Heart left ventricle (tissue), 16 donors: ENCODE measurements around the gene NLK. TPM values are rescaled to one million over a fixed set of nuclear protein-coding genes. Genes with fewer than 3 reads are reported as not detected.

ENCODE experiments used
- ATAC-seq, 4 donors: fragments of 200-7000 bp; cut with Tn5 transposase; one replicate each; pipeline ENCODE4 v1.9.1; 2020 to 2022; ENCODE audit warnings: moderate library complexity in 4 of 4, mild to moderate bottlenecking in 3 of 4, moderate number of reproducible peaks in 1 of 4
- DNase-seq, 5 donors: peaks; one replicate each; pipeline ENCODE4 v3.0.0-alpha.2; 2020
- H3K27ac ChIP-seq, 12 donors: fragments of 200-600 bp; sonication (generic) in 4 of 12; one replicate each; pipeline versions ENCODE4 v1.5.0 to v1.8.0; 2016 to 2022; ENCODE audit warnings: mild to moderate bottlenecking in 2 of 12
- H3K27me3 ChIP-seq, 9 donors: fragments of 200-600 bp; sonication (generic) in 2 of 9; one replicate each; pipeline versions ENCODE4 v1.5.1 to v1.8.0; 2016 to 2022; ENCODE audit warnings: mild to moderate bottlenecking in 3 of 9
- H3K36me3 ChIP-seq, 9 donors: fragments of 200-600 bp; sonication (generic) in 2 of 9; one replicate each; pipeline versions ENCODE4 v1.5.0 to v1.8.0; 2018 to 2022; ENCODE audit warnings: mild to moderate bottlenecking in 2 of 9
- H3K4me1 ChIP-seq, 12 donors: fragments of 200-600 bp; sonication (generic) in 4 of 12; one replicate each; pipeline versions ENCODE4 v1.5.0 to v1.8.0; 2016 to 2022; ENCODE audit warnings: mild to moderate bottlenecking in 3 of 12
- H3K4me3 ChIP-seq, 12 donors: fragments of 200-600 bp; sonication (generic) in 4 of 12; one replicate each; pipeline versions ENCODE4 v1.5.0 to v1.8.0; 2017 to 2022; ENCODE audit warnings: mild to moderate bottlenecking in 9 of 12, moderate library complexity in 4 of 12
- H3K9me3 ChIP-seq, 12 donors: fragments of 200-600 bp; sonication (generic) in 4 of 12; one replicate each; pipeline versions ENCODE4 v1.5.0 to v1.8.0; 2016 to 2022; ENCODE audit warnings: mild to moderate bottlenecking in 1 of 12
- POLR2A ChIP-seq, 2 donors: fragments of 450-650 bp; IDR thresholded peaks; one replicate each; pipeline ENCODE4 v1.6.1; 2017; ENCODE audit warnings: antibody characterized with exemption in 2 of 2, mild to moderate bottlenecking in 2 of 2, moderate library complexity in 2 of 2
- WGBS, 4 donors: extraction: QIAGEN DNeasy Blood & Tissue Kit in 2 of 4; methylation state at CpG; one replicate each; pipeline versions ENCODE4 v1.1.5 to v1.1.7; 2013 to 2018; 5-methylcytosine and 5-hydroxymethylcytosine counted together
- intact Hi-C, 10 donors: fragments of 100-400 bp; cut with DNase I; formaldehyde crosslinking; loops; one replicate each; pipeline versions ENCODE4 v1.11.1 to v1.14.2; 2022
- polyA plus RNA-seq, 2 donors: library from polyadenylated mRNA; stranded (reverse); fragments of 200-250 nt; gene quantifications; one replicate each; pipeline ENCODE4 v1.2.3, GENCODE V29; 2013
- total RNA-seq, 9 donors: library from RNA; depleted of rRNA in 2 of 9; stranded (reverse); fragments of >200 nt in 2 of 9; fragmentation: NEBNext Ultra II Directional in 3 of 9; extraction: Animal tissue kit (Norgen Biotek cat#: 25700) in 3 of 9; gene quantifications; one replicate each; pipeline versions ENCODE4 v1.1.0 to v1.2.4, GENCODE V29; 2016 to 2023
- TF ChIP-seq, protein P1 (sequence below), 12 donors: fragments of 200-600 bp; sonication (generic) in 4 of 12; IDR thresholded peaks; one replicate each; pipeline versions ENCODE4 v1.5.0 to v1.8.0; 2018 to 2022; ENCODE audit warnings: antibody characterized with exemption in 12 of 12, mild to moderate bottlenecking in 5 of 12
- donor health status: ischemic (EF 13 %, LVEDD 7.1; RV severe dilation, severe dysfunction).
- donor health status: healthy with polysubstance abuse.
- donor health status: DM: no; HTN: yes; CAD: no.
- donor health status: DM: no; HTN: no; CAD: no.
- donor health status: ischemic (EF 25% LVEDD 6.9; RV normal size, moderate dysfunction).
- donor health status: ischemic (EF 25% LVEDD 5.7; RV mildly dilated, moderate dysfunction).
- donor health status: healthy.
- donor health status: DM: yes; HTN: yes; CAD: no.
- donor health status: ischemic (EF 35%, LVEDD 5.7; RV mildly dilated, moderate dysfunction).
- donor health status: nonischemic (EF 11% LVEDD 7.7; RV severe dilation, severe dysfunction).
- donor health status: DM: yes; HTN: yes; CAD: no.
- donor health status: PGD.
- donor health status: ischemic (EF 29% LVEDD 5.4; RV normal size, mild dysfunction).
- donor health status: nonischemic (EF 23%, LVEDD 6.1; RV moderate dilation, normal function).

Gene NLK
- total and polyA plus RNA-seq, 11 donors: 8.1 to 29.1 (median 20.0) TPM

DNA sequence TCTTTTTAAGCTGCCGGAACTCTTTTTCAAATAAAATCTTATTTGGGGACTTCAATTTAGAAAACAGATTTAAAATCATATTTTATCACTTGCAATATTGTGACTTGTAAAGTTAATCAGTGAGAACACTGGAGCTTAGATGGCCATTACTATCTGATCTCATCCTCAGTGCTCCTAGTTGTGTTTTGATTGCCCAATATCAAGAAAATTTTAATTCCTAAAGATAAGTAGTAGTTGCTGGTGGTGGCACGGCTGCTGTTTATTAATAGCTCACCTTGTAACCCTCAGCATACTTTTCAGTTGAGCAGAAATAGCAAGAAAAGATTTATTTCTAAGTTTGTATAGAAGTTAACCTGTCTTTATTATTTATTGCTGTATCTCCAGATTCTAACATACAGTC, 124.0 kb downstream of the NLK start:
- DNase-seq: no peak
- ATAC-seq: no peak
- peaks cover 0 to 63% (median 30%) of the 10 kb centered on the region in 9 donors for H3K36me3 ChIP-seq

DNA sequence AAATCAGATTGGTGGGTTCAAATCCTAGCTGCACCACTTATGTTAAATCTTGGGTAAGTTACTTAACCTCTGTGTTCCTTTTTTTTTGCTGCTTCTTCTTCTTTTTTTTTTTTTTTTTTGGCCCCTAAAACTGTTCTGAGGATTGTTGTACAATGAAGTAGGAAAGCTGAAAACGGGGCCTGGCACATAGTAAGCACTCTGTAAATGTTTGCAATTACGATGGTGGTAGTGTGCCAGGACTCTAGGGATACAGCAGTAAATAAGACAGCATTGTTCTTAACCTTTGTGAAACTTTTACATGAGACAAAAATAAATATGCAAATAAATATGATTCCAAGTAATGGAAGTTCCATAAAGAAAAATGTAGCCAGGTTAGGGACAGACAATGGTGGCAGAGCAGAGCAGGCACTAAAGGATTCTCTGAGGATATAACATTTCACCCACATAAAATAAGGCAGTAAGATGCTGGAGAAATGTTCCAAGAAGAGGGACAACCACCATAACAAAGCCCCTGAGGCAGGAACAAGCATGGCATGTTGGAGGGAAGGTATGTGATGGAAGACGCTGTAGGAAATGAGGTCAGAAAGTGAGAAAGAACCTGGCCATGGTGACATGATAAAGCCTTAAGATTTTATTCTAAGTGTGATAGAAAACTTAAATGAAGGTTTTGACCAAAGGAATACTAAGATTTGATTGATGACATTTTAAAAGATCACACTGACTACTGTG, 127.3 kb downstream of the NLK start:
- no peak overlapping the region for H3K4me3 ChIP-seq
- no peaks in the 10 kb centered on the region for H3K27me3 ChIP-seq
- H3K27ac ChIP-seq: peak overlapping the region in 1 of 12 donors; percentile 10
- DNase-seq (no peak), ATAC-seq (no peak)
- WGBS, 4 donors: 85 to 94% (median 93%) methylated on average over 3 of the region's 3 CpGs
- TF ChIP-seq, protein P1, sequence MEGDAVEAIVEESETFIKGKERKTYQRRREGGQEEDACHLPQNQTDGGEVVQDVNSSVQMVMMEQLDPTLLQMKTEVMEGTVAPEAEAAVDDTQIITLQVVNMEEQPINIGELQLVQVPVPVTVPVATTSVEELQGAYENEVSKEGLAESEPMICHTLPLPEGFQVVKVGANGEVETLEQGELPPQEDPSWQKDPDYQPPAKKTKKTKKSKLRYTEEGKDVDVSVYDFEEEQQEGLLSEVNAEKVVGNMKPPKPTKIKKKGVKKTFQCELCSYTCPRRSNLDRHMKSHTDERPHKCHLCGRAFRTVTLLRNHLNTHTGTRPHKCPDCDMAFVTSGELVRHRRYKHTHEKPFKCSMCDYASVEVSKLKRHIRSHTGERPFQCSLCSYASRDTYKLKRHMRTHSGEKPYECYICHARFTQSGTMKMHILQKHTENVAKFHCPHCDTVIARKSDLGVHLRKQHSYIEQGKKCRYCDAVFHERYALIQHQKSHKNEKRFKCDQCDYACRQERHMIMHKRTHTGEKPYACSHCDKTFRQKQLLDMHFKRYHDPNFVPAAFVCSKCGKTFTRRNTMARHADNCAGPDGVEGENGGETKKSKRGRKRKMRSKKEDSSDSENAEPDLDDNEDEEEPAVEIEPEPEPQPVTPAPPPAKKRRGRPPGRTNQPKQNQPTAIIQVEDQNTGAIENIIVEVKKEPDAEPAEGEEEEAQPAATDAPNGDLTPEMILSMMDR (IDR thresholded peaks at IDR 0.05): no peak
- no peak for TF ChIP-seq POLR2A (IDR thresholded peaks at IDR 0.05)
- no peaks in the 10 kb centered on the region for H3K9me3 ChIP-seq
- H3K4me1 ChIP-seq: peaks cover 0 to 9% (median 0%) of the 10 kb centered on the region in 12 donors
- intact Hi-C loops: no loop called here
- H3K36me3 ChIP-seq: peaks cover 0 to 68% (median 47%) of the 10 kb centered on the region in 9 donors

More for the DNA sequence above, 124.0 kb downstream of the NLK start:
- intact Hi-C loops: no loop called here
- Histone ChIP-seq H3K27ac (no peak overlapping the region), H3K4me3 (no peak overlapping the region), H3K27me3 (no peaks in the 10 kb centered on the region), H3K9me3 (no peaks in the 10 kb centered on the region), H3K4me1 (peaks cover 0 to 18% (median 0%) of the 10 kb centered on the region in 12 donors)
- TF ChIP-seq, protein P1 (IDR thresholded peaks at IDR 0.05): no peak
- TF ChIP-seq POLR2A (IDR thresholded peaks at IDR 0.05): no peak
- 72 to 78% (median 75%) methylated on average over 2 of the region's 2 CpGs for WGBS, 4 donors

DNA sequence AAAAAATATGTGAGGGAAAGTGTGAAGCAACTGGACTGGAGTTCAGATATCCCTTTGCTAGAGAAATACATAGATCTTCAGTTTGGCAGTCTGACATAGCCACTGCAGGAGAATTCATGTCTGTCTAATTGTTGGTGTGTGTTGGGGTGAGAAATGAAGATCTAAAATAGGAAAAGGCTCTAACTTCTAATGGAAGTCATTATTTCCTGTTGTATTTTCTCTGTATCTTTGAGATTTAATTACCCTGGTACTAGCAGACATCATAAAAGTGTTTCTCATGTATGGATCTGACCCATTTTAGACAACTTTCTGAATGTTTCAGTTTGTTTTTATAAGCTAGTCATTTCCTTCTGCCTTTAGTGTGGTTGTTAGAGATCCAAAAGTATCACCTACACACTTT, 128.3 kb downstream of the NLK start:
- no peak for DNase-seq
- Histone ChIP-seq H3K4me1 (peaks cover 0 to 9% (median 0%) of the 10 kb centered on the region in 12 donors), H3K4me3 (no peak overlapping the region), H3K9me3 (no peaks in the 10 kb centered on the region), H3K27ac (no peak overlapping the region), H3K27me3 (no peaks in the 10 kb centered on the region), H3K36me3 (peaks cover 0 to 65% (median 42%) of the 10 kb centered on the region in 9 donors)
- intact Hi-C loops: no loop called here
- TF ChIP-seq, protein P1 (IDR thresholded peaks at IDR 0.05): no peak
- TF ChIP-seq POLR2A (IDR thresholded peaks at IDR 0.05): no peak
- no peak for ATAC-seq

DNA sequence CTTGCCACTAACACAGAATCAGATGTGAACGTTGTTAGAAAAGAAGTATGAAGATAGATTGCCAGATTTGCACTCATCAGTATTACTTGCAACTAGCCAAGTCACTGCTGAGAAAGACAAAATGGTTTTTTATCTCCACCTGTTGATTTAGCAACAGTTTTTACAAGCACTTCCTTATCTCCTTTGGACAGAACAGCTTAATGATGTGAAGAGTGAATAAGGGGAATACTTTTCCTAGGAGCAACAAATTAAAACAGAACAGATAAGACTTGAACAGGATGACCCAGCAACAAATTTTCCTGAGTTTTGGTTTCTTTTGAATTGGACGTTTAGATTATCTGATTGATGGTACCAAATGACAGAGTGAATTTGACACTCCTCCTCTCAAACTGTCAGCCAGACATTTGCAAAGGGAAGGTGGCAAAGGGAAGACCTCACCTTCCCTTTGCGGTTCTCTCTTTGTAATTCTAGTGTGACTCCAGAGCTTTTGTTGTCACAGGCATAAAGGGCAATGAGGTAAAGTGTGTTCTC, 130.6 kb downstream of the NLK start:
- Histone ChIP-seq H3K36me3 (peaks cover 0 to 69% (median 42%) of the 10 kb centered on the region in 9 donors), H3K4me1 (peaks cover 0 to 9% (median 0%) of the 10 kb centered on the region in 12 donors), H3K27ac (no peak overlapping the region), H3K4me3 (no peak overlapping the region), H3K9me3 (no peaks in the 10 kb centered on the region), H3K27me3 (no peaks in the 10 kb centered on the region)
- no peak for ATAC-seq
- intact Hi-C loops: no loop called here
- no peak for DNase-seq
- TF ChIP-seq POLR2A (IDR thresholded peaks at IDR 0.05): no peak
- TF ChIP-seq, protein P1 (IDR thresholded peaks at IDR 0.05): no peak
- WGBS, 4 donors: 23 to 29% (median 29%) methylated on average over 3 of the region's 3 CpGs
